Fibroblast of pulmonary artery (primary cell): ENCODE data around the gene RPS14.

Experiments
- DNase-seq: peaks from one replicate; pipeline ENCODE4 v3.0.0-alpha.2; 2010; ENCODE audit warnings: low read depth
- H3K4me3 ChIP-seq: replicated peaks from 2 replicates; pipeline ENCODE4 v1.5.1; 2011; ENCODE audit warnings: low read depth, mild to moderate bottlenecking, control low read depth, low read length, moderate library complexity
- TF ChIP-seq, protein P1 (sequence below): IDR thresholded peaks from 2 replicates; pipeline ENCODE4 v1.5.1; 2011; ENCODE audit warnings: mild to moderate bottlenecking, control low read depth, low read length, inconsistent platforms; ENCODE audit errors: missing control alignments

Gene RPS14

DNA sequence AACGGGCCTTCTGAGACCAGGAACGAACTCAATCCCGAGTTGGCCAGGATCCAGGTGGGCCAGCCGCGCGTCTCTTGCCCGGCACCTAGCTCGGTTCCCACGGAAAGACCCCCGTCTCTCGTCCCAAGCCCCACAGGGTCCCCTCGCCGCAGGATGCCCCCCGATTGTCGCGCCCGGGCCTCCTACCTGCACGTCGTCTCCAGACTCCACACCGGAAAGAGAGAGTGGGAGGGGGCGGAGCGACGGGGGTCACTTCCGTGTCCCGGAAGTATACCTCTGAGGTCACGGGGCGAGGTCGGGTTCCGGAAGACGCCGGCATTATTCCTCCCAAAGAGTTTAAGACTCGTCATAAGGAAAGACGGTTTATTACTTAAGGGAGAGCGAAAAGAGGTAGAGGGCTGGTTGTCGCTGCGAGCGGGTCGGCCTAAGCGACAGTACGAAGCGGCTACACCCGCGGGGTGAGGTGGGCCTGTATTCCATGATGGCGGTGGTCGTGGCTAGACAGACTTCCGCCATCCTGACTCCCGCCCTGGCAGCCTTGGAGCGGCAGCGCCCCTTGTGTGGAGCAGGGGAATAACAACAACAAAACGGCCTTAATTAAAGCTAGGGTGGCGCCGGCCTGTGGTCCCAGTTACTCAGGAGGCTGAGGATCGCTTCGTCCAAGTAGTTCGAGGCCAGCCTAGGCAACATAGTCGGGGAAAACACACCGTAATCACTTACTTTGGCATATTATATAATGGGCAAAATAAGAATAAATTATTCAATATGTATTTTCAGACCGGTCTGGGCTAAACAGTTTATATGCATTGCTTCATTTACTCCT lies at the start of gene RPS14:
Gene RPS14, minus strand, starts transcription at position 223 of the 823 bp plus-strand sequence. CDS start 2,006 bp downstream, outside the sequence.
- H3K4me3 ChIP-seq = peak within 1 kb of the TSS; percentile 96
- DNase-seq = peak; percentile 95
- TF ChIP-seq, protein P1, sequence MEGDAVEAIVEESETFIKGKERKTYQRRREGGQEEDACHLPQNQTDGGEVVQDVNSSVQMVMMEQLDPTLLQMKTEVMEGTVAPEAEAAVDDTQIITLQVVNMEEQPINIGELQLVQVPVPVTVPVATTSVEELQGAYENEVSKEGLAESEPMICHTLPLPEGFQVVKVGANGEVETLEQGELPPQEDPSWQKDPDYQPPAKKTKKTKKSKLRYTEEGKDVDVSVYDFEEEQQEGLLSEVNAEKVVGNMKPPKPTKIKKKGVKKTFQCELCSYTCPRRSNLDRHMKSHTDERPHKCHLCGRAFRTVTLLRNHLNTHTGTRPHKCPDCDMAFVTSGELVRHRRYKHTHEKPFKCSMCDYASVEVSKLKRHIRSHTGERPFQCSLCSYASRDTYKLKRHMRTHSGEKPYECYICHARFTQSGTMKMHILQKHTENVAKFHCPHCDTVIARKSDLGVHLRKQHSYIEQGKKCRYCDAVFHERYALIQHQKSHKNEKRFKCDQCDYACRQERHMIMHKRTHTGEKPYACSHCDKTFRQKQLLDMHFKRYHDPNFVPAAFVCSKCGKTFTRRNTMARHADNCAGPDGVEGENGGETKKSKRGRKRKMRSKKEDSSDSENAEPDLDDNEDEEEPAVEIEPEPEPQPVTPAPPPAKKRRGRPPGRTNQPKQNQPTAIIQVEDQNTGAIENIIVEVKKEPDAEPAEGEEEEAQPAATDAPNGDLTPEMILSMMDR = peak; percentile 78

DNA sequence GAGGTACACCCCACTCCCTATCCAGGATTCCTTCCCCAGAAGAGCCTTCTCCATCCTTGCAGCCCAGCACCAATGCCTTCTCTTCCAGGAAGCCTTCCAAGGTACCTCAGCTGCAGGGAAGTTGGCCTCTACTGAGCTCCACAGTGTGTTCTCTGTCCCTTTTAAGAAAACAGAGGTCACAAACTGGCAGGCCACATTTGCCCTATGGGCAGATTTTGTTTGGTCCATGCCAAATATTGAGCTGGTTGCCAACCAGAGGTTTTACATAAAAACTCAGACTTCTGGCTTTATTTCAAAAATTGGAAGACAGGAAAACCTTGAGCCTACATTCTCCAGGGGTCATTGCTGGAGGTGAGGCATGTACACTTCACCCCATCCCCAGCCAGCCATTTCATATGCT lies 49.4 kb upstream of the RPS14 start:
- no peak for DNase-seq
- TF ChIP-seq, protein P1 = no peak
- H3K4me3 ChIP-seq = no peak overlapping the region

- TF ChIP-seq, protein P1 = no peak
- no peak overlapping the region for H3K4me3 ChIP-seq
- DNase-seq = no peak
These were observed 49.0 kb upstream of the RPS14 start for GRCh38 chr5:150498501-150498900.

- TF ChIP-seq, protein P1 = no peak
- DNase-seq = no peak
- H3K4me3 ChIP-seq = no peak overlapping the region
These were observed 48.4 kb upstream of the RPS14 start for GRCh38 chr5:150497989-150498317.

DNA sequence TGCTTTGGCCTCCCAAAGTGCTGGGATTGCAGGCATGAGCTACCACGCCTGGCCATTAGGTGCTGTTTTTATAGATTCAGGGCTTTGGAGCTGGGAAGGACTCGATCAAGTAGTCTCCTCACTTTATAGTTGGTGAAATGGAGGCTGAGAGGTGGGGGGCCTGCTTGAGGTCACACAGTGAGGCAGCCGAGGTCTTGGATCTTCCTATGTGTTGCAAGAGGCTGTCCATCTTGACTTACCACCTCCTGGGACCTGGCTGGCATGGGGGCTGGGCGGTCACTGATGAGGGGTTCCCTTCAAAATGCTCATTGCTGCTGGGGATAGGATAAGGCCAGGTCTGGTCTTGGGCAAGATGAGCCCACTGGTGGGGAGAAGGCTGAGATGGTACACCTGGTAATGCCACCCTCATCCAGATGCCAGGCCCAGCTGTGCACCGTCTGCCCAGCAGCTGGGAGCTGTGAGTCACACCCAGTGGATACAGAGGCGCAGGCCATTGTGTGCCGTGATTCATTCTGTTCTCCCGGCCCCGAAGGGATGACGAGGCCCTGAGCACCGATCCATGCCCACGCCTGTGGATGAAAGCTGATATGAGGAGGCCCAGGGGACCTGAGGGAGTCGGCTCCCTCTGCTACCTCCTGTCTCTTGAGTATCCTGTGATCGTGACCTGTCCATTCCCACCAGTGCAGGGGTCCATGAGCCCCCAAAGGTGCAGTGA lies 47.9 kb upstream of the RPS14 start:
- H3K4me3 ChIP-seq = no peak overlapping the region
- TF ChIP-seq, protein P1 = no peak
- DNase-seq = peak; percentile 90

DNA sequence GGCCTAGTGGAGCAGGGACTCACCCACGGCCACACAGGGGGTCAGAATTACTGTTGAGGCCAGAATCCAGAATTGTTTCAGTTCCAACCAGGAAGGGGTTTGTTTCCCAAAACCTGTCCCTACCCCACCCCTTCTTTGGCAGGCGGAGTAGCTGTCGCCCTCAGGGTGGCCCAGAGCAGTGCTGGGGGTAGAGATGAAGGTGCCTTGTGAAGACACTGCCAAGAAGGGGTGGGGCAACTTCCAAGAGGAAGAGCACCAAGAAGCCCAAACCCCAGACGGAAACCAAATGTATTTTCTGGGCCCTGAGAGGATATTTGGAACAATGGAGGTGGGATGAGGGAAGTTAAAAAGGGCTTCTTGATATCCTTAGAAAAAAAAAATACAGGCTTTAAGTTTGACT lies 47.0 kb upstream of the RPS14 start:
- TF ChIP-seq, protein P1 = no peak
- H3K4me3 ChIP-seq = no peak overlapping the region
- no peak for DNase-seq

DNA sequence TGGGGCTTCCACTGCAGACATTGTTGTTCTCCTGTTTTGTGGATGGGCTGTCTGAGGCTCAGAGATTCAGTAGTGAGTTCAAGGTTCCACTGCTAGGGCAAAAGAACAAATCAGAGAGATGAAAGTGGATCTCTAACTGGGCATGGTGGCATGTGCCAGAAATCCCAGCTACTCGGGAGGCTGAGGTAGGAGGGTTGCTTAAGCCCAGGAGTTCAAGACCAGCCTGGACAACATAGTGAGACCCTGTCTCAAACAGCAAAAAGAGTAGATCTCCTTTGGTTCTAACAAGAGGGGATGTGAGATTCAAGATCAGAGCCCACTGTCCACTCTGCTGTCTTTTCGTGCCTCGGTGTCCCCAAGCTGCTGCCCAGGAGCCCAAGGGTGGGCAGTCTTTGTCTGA lies 46.6 kb upstream of the RPS14 start:
- DNase-seq = no peak
- no peak overlapping the region for H3K4me3 ChIP-seq
- TF ChIP-seq, protein P1 = no peak
